Neural progenitor cell (in vitro differentiated cells): ENCODE results near the gene ITPRIPL2.

ENCODE experiments used
- CTCF ChIP-seq: fragments of 200-600 bp; sonication (generic); IDR thresholded peaks from 2 replicates; pipeline ENCODE4 v1.5.1; 2017; ENCODE audit warnings: antibody characterized with exemption, mild to moderate bottlenecking
- EZH2 ChIP-seq: fragments of 200-600 bp; sonication (generic); IDR thresholded peaks from 2 replicates; pipeline ENCODE4 v1.6.1; 2017; ENCODE audit warnings: antibody characterized with exemption, mild to moderate bottlenecking, moderate library complexity

GRCh38 chr16:19114359-19115147 lies 789 bp downstream of the ITPRIPL2 start:
- TF ChIP-seq EZH2, result peak; percentile 60
- TF ChIP-seq CTCF, result no peak
